Amniotic epithelial cell (primary cell): ENCODE results near the gene WASF1.

Source experiments
- DNase-seq: peaks from one replicate; pipeline ENCODE4 v3.0.0-alpha.2; 2010; ENCODE audit warnings: low read depth

The WASF1 gene

DNA sequence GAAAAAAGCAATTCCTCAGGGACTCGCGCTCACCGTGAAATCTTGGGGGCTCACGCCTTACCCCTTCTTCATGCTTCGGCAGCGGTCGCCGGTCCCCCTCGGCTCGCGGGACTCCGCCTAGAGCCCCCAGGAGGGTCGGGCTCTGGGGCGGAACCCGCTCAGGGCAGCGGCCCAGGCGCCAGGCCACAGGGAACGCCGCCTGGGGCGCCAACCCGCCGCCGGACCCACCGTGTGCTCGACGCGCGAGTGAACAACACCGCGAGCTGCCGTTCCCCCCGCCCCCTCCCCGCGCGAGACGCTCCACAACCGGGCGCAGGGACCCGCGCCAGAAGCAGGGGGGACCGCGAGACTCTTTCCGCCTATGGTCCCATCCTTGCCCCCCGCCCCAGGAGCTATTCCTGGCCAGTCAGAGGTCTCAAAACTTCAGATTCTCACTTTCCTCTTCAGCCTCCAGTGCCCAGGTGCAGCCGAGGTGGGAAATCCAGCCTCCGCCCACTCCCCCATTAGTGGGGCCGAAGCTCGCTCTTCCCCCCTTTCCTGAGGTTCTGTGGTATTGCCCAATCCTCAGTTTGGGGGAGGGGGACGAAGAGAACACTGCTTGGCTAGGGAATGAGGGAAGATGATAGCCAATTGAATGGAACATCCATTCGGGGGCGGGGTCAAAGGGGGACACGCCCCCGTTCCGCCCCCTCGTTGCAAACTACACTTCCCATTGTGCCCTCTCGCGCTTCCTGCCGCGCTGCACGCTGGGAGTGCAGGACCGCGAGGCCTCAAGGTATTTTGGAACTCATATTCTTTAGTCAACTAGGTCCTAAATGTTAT, at the start of gene WASF1:
Gene WASF1, minus strand, starts transcription at position 265 of the 822 bp plus-strand sequence. CDS start 52,069 bp downstream, outside the sequence.
- DNase-seq: peak; percentile 97

GRCh38 chr6:110226261-110226660, 46.8 kb upstream of the WASF1 start:
- DNase-seq: no peak

GRCh38 chr6:110221738-110222137, 42.3 kb upstream of the WASF1 start:
- DNase-seq: peak; percentile 2

- peak; percentile 36 for DNase-seq
Measured at GRCh38 chr6:110217266-110217665, 37.8 kb upstream of the WASF1 start.

DNA sequence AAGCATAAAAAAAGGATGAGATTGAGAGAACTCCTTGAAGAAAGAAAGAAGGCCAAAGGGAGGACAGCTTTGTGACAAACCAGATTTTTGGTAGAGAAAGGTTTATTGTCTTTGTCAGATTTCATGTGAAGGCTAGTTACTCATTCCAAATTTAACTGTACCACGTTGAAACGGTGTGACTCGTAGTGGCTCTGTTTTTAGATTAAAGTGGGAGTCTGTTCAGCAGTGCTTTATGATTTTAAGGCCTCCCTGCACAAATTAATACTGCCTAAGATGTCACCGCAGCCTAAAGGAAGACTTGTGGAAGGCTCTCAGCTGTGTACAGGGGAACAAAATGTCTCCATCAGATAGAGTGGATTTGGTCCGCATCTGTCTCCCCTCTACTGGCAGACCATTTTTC, 36.7 kb upstream of the WASF1 start:
- DNase-seq: no peak

DNA sequence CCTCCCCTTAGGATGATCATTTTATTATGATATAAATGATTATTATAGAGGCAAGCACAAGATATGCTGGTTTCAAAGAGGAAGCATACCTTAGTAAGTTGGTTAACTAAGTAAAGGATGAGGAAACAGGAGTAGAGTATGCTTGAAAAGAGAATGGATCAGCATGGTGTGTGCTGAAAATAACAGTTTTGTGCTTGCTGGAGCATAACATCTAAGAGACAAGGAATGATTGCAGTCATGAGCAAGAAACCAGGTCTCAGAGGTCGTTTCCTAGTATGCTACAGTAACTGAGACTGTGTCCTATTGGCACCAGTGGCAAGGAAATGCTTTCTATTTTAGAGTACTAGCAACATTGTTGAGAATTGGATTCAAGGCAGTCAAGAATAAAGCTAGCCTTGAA, 34.9 kb upstream of the WASF1 start:
- DNase-seq: no peak

DNA sequence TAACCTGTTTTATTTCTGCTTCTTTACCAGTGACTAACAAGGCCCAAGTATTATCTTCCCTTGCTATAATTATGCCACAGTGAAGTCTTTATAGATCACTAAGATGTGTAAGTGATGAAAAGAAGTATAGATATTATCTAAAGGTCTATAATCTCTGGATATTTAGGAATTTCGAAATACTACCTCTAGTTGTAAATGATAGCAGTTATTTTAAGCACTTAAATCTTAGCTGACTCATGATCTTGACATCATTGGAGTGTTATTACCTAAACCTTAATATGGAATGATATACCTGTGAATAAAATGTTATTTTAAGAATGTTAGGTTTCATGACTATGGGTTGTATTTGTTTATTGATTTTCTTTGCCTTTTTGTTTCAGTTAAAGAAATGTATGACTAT, 32.3 kb upstream of the WASF1 start:
- peak; percentile 2 for DNase-seq

DNA sequence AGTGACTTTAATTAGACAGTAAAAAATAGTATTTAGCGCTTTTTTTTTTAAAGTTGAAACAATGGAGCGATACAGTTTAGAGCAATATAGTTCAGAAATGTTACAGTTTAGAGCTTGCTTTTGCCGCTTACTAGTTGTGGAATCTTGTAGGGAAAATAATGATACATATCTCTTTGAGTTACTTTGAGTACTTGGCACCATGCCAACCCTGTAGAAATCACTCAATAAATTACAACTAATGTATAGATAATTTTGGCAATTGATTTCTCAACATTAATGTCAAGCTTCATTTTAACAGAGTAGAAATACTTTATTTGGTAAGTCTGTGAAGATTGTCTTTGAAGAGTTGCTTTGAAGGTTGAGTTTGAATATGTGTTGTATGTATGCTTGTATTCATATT, 28.2 kb upstream of the WASF1 start:
- no peak for DNase-seq

DNA sequence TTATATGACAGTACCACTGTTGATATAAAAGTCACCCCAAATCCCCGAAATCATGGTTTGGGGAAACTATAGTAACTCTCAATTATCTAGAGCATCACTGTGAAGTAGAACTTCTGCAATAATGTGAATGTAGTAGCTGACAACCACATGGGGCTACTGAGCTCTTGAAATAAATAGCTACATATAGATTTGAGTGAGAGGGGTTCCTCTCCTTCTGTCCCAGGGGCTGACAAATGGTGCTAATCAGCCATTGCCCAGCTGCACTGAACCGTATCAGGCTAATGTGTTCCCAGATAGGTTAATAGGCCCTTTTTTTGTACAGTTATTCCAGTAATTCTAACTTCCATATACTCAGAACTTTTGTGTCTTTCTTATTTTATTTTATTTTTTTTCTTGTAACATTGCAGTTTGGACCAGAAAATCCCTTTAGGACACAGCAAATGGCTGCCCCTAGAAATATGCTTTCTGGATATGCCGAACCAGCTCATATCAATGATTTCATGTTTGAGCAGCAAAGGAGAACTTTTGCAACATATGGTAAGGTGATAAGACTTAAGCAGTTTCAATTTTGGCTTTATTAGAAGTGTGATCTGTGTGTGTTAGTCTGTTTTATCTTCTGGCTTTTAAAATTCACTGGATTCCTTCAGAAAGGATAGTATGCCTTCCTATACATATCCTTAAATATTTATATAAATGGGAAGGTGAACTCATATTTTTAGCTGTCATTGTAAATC, 21.8 kb upstream of the WASF1 start:
- no peak for DNase-seq

GRCh38 chr6:110198561-110198960, 19.1 kb upstream of the WASF1 start:
- no peak for DNase-seq

GRCh38 chr6:110196874-110197273, 17.4 kb upstream of the WASF1 start:
- DNase-seq: no peak

GRCh38 chr6:110195639-110196038, 16.2 kb upstream of the WASF1 start:
- DNase-seq: no peak

- DNase-seq: no peak
Measured at GRCh38 chr6:110191477-110191876, 12.0 kb upstream of the WASF1 start.

GRCh38 chr6:110190726-110191125, 11.3 kb upstream of the WASF1 start:
- DNase-seq: no peak

- no peak for DNase-seq
Measured at GRCh38 chr6:110188791-110189190, 9.3 kb upstream of the WASF1 start.

- DNase-seq: no peak
Measured at GRCh38 chr6:110185879-110186278, 6.4 kb upstream of the WASF1 start.

DNA sequence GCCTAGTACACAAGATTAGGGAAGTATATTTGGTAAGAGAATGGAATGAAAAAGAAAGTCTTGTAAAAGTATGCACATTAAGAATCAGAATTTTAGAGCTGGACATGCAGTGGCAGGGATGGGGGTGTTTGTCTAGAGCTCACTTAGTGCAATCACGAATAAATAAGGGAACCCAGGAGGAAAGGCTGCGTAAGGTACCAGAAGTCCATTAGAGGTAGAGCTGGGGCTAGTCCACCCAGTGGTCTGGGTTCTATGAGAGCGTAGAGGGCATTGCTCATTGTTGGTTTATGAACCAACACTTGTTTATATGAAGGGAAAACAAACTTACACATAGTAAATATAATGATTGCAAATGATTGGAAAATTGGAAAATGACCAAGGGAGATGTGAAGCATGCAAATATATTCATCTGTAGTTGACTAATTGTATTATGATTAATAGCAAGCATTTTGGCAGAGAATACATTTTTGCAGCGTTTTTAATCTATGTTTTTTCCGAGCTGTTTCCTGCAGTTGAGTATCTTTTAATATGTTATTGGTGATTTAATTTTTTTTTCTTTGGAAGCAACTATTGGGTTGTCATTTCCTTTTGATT, 3.9 kb upstream of the WASF1 start:
- DNase-seq: no peak

DNA sequence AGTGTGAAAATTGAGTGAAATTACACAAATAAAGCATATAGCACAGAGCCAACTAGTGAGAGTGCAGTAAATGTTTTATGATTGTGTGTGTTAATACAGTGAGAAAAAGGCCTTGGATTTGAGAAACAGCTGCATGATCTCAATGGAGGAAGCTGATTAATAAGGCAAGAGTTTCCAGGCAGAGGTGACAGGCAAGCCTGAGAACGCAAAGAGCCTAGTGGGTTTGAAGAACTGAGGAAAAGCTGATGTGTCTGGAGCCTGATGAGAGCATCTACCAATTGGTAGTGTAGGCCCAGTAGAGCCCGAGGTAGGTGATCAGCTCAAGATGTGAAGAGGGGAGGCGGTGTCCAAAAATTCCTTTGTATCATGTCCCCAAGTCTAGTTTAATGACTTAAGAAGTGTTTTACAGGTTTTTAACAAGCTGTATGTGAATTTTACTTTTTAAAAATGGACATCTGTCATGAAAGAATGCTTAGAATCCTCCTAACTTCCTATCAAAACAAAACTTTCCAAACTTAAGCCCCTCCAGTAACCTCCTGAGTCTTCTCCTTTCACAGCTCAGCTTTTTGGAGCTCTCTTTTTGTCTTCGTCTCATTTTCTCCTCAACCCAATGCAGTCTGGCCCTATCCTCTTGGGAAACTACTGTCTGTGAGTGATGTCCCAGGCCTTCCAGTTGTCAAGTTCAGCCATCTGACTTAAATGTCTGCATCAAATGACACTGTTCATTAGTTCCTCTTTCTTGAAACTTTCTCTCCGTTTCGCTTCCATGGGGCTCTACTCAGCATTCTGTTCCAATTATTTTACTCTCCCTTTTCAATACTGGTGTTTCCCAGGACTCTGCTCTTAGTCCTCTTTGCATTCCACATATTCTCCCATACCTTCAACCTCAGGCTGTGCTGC, 1.9 kb upstream of the WASF1 start:
- DNase-seq: no peak

- DNase-seq: no peak
Measured at GRCh38 chr6:110180228-110181008, 948 bp upstream of the WASF1 start, which contains the start of gene CDC40. Gene CDC40, plus strand, starts transcription at chr6:110180427. Its CDS starts 18 bp downstream, at chr6:110180445.

DNA sequence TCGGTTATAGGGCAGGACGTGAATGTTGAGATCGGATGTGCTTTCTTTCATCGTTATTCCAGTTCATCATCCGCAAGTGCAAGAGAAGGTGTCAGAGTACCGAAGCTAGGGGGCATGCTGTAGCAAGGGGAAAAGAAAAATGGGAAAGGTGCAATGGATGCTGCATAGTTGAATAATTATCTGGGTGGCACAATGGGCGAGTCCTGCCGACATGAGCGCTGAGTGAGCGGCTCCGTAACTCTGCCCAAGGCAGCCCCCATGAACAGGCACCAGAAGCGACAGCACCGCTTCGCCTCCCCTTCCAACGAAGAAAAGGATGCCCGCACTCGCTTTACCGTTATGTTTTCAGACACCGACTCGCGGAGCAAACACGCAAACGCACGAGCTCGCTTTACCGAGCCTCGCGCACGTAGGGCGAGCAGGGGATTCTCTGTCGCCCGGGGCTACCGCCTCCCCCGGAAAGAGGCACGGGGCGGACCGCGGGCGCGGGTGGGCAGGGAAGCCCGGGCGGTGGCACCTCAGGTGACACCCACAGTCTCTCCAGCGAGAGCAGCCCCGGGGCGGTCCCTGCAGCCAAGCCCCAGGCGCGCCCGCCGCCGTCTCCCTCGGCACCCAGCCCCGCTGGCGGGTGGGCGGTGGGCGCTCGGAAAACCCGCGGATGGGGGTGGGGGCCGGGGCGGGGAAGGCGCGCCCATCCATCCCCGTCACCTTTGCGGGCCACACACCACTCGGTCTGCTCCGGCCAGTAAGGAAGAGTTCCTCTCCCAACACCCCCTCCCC, 654 bp downstream of the WASF1 start:
- DNase-seq: peak; percentile 67
